IPS-NIHi7 (cell line): ENCODE results near the gene CDC42SE1.
"Not testable (repeated sequence)": the region's sequence is repeated elsewhere in the genome, so short reads cannot be mapped to it uniquely, and the experiment has no call there.

ENCODE experiments used
- DNase-seq: peaks from one replicate; pipeline ENCODE4 v3.0.0; 2012; ENCODE audit warnings: mixed read lengths; ENCODE audit errors: extremely low spot score

Gene CDC42SE1, protein sequence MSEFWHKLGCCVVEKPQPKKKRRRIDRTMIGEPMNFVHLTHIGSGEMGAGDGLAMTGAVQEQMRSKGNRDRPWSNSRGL

DNA sequence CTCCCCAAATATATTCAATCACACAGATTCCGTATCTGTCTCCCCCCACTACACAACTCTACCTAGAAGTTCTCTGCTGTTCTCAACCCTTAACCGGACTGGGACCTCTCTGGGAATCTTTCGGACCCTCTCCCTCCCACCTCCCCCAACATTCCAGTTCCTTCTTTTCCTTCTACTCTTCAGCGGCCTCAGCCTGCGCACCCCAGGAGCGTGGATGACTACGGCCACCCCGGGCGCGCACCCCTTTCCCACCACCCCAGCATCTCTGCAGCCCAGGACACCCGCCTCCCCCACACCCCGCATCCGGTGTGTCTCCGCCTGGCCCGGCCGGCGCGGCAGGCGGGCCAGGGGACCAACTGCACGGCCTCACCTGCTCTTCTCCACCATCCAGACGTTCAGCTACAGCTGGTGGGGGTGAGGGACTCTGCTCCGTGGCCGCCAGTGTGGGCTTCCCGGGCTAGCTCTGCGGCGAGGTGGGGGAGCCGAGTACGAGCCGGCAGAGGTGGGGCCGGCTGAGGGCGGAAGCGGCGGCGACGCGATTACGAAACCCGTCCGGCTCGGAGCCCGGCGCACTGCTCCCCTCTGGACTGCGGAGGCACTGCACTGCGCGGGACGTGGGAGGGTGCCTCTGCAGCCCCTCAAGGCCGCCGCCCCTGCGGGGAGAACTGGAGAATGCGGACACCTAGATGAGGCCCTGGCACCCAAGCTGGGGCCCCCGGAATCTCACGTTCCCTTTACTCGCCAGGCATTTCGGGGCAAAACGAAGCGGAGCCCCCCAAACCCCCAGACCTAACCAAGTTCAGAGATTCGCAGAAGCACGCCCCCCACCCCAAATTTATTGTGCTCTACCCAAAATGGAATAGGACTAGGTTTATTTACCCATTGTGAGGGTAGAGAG, at the start of gene CDC42SE1:
Gene CDC42SE1, minus strand, starts transcription at position 514 of the 898 bp plus-strand sequence. CDS start 3,892 bp downstream, outside the sequence.
- peak; percentile 90 for DNase-seq

GRCh38 chr1:151108331-151108730, 48.9 kb upstream of the CDC42SE1 start:
- no peak for DNase-seq

DNA sequence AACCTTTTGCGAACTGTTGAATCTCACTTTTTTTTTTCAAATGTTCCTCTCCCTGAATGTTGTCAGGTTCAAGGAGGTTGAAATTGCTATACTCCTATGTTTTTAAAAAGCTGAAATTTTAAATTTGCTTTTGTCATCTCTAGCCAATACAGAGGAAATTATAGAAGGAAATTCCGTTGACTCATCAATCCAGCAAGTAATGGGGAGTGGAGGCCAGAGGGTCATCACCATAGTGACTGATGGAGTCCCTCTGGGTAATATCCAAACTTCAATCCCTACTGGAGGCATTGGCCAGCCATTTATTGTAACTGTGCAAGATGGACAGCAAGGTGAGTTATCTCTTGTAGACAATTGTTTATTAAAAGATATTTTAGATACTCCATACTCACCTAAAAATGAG, 47.5 kb upstream of the CDC42SE1 start:
- no peak for DNase-seq

DNA sequence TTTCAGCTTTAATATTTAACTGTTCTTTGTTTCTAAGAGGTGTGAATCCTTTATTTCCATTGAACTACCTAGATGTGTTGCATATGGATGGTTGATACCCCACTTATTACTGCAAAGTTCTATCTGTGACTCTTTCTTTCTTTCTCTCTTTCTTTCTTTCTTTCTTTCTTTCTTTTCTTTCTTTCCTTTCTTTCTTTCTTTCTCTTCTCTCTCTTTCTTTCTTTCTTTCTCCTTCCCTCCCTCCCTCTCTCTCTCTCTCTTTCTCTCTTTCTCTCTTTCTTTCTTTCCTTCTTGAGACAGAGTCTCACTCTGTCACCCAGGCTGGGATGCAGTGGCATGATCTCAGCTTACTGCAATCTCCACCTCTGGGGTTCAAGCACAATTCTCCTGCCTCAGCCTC, 45.2 kb upstream of the CDC42SE1 start:
- DNase-seq = no peak

GRCh38 chr1:151098126-151098525, 38.7 kb upstream of the CDC42SE1 start:
- no peak for DNase-seq

DNA sequence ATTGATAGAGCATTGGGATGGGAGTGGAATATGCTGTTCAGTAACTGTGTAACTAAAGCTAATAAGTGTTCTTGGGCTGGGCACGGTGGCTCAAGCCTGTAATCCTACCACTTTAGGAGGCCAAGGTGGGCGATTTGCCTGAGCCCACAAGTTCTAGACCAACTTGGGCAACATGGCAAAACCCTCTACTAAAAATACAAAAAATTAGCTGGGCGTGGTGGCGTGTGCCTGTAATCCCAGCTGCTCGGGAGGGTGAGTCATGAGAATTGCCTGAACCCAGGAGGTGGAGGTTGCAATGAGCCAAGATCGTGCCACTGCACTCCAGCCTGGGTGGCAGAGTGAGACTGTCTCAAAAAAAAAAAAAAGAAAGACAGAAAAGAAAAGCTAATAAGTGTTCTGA, 38.0 kb upstream of the CDC42SE1 start:
- not testable (repeated sequence) for DNase-seq

DNA sequence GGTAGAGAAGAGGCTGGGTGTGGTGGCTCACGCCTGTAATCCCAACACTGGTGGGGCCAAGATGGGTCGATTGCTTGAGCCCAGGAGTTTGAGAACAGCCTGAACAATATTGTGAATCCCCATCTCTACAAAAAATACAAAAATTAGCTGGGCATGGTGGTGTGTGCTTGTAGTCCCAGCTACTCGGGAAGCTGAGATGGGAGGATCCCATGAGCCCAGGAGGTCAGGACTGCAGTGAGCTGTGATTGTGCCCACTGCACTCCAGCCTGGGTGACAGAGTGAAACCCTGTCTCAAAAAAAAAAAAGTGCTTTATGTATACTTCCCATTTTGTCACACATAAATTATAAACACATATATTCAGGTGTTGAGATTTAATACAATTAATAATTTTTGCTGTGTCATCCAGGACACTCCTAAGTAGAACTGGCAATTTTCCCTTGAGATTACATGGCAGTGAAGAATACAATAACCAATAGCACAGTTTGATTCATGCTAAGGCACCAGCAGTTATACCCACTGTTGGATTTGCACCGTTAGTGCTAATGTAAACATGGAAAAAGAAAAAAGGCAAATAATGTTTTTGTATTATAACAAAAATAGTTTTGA, 26.6 kb upstream of the CDC42SE1 start:
- DNase-seq = no peak

DNA sequence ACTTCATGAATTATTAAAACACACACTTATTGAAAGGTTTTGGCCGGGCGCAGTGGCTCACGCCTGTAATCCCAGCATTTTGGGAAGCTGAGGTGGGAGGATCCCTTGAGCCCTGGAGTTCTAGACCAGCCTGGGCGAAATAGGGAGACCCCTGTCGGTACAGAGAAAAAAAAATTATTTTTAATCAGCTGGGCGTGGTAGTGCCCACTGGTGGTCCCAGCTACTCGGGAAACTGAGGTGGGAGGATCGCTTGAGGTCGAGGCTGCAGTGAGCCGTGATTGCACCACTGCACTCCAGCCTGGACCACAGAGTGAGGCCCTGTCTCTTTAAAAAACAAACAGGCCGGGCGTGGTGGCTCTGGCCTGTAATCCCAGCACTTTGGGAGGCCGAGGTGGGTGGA, 12.8 kb upstream of the CDC42SE1 start:
- no peak for DNase-seq

DNA sequence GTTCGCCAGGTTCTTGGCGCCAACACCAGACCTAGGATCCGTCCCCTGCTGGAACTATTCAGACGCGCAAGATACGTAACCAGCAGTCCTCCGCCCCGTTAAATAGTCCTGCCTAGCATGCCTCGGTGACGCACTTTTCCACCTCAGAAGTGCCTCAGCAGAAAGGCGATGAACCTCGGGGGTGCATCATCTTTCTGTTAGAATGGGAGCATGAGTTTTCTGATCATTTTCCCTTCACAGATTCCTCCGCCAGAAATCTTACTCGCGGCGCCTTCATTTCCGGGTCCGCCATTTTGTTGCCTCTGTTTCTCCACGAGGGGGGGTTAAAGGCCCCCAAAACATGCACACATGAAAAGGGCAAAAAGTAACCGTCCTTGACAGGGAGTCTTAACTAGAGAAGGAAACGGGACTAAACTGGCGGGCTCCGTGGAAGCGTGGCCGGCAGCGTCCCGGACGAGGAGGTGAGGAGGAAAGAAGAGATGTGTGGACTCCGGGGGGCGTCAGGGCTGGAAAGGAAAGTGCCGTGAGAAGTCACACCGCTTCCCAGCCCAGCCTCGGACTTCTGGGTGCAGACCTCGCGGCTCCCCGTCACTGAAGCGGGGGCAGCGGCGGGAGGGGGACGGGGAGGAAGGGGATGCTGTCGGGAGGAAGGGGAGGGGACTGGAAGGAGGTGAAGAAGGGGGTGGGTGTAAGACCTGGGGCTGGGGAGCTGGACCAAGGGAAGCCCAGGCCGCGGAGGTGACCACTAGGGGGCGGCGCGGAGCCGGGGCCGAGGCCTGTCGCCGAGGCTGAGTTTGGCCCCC, 11.3 kb upstream of the CDC42SE1 start, which contains the start of gene GABPB2:
Gene GABPB2, plus strand, starts transcription at position 288 of the 803 bp plus-strand sequence. CDS start 17,429 bp downstream, outside the sequence.
- DNase-seq = peak; percentile 94

DNA sequence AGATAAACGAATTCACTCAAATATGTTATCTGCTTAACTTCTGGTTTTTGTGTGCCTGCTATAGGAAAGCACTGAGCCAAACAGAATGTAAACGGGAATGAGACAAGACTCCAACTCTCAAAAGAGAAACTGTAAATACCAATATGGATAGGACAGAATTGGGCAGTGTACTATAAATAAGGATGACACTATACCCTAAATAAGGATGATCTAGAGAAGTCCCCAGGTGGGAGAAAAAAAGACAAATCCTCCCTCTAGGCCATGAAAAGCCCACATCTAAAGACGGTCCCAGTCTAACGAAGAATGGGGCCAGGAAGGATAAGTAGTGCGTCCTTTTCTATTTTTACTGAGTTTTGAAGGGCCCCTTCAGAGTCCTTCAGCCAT, 9.7 kb upstream of the CDC42SE1 start:
- no peak for DNase-seq

DNA sequence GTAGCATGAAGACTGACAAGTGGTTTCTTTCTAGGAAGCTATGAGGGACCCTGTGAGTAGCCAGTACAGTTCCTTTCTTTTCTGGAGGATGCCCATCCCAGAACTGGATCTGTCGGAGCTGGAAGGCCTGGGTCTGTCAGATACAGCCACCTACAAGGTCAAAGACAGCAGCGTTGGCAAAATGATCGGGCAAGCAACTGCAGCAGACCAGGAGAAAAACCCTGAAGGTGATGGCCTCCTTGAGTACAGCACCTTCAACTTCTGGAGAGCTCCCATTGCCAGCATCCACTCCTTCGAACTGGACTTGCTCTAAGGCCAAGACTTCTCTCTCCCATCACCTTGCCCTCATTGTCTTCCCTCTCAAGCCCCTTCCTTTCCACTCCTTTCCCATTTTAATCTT, 7.8 kb upstream of the CDC42SE1 start:
- no peak for DNase-seq

DNA sequence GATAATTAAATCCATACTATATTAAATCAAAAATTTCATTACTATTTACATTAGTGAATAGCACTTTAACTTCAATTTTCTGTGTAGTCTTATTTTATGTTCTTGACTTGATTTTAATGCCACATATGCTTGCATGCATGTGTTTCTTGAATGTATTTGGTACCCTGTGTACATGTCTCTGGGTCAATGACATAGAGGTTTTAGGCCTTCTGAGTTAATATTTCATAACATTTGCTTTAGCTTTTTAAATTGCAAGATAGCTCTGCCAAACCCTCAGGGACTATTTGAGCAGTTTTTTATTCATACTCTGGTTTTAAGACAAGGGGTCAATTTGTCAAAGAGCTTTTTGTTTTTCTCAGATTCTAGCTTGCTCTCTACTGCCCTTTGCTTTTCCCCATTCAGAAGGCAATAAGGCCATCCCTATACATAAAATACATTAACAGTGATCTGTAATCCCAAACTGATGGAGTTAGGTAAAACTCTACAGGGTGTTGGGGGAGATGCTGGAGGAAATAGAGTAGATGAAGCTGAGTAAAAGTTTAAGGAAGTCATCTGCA, 5.7 kb upstream of the CDC42SE1 start:
- no peak for DNase-seq

DNA sequence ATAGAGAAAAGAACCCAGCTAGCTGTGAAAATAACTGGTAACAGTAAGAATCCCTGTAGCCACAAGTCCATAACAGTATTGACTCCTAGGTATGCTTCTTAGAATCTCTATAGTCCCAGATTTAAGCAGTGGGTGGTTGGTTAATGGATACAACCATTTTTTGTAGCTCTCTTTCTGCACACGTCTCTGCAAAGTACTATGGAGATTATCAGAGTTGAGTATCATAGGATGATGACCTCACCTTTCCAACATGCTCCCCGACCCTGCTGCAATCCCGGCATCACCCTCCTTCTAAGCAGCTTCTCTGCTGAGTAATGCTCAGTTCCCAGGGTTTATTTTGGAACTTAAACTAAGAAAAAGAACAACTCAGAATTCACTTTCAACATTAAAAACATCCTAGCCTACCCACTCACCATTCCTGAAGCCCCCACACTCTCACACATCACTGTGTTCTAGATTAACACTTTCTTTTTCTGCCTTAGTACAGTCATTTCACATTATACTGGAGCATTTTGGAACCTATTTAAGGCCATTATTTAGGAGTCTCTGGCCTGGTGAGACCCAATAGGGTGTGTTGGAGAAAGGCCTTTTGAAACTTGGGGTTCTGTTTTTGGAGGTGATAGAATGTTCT, 3.4 kb upstream of the CDC42SE1 start:
- no peak for DNase-seq

DNA sequence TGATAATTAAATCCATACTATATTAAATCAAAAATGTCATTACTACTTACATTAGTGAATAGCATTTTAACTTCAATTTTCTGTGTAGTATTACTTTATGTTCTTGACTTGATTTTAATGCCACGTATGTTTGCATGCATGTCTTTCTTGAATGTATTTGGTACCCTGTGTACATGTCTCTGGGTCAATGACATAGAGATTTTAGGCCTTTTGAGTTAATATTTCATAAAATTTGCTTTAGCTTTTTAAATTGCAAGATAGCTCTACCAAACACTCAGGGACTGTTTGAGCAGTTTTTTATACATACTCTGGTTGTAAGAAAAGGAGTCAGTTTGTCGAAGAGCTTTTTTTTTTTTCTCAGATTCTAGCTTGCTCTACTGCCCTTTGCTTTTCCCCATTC, 2.3 kb upstream of the CDC42SE1 start:
- DNase-seq = no peak

DNA sequence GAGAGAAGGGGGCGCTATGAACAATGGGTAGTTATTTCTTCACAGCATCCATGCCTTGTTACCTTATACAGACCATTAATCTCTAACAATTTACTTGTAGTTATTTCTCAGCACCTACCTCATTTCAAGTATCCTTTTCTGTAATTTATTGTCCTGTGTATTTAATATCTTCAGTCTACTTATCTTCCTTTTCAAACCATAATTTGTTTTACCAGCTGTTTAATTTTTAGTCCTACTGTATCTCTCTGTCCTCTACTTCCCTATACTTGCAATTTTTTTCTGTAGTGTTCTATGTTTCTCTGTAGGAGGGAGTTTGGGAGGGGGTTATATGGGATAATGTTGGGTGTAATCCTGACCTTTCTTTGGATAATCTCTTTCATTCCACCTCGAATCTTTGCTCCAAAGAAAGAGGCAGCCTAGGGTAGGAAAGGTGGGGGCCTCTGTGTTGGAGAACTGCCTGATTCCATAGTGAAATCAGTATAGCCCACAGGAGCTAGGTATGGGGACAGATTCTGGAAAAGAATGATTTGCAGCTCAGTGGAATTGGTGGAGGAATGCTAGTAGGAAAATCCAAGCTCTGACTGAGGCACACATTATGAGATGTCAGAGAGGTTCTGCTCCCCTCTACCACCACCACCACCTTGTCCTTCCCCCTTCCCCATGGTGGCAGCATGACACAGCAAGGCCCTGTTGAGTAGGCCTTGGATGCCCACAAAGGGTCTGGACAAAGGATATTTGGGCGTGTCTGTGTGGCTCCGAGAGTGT, 1.4 kb upstream of the CDC42SE1 start:
- DNase-seq = no peak

- peak; percentile 88 for DNase-seq
These were observed 710 bp upstream of the CDC42SE1 start, which contains the start of gene MLLT11 for GRCh38 chr1:151060007-151060656. MLLT11 (plus strand) TSS chr1:151060397; CDS start chr1:151067225, 6,828 bp downstream.

DNA sequence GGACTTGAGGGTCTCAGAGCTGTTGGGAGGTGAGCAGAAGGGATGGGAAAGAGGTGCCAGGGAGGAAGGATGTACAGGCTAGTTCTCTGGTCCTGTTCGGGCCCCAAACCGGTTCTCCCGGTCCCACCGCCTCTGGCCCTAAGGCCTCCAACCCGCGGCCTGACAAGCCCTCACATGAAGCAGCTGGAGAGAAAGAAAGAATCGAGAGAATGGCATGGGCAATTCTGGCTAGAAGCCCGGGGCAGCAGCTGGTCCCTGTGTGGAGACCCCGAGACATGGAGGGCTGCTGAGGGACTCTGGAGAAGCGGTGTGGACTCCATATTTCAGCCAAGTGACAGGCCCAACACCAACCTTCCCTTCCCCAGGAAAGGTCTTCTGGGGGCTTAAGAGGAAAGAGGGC, 730 bp downstream of the CDC42SE1 start:
- DNase-seq = peak; percentile 47

- no peak for DNase-seq
These were observed 3.3 kb downstream of the CDC42SE1 start for GRCh38 chr1:151056149-151056548.

DNA sequence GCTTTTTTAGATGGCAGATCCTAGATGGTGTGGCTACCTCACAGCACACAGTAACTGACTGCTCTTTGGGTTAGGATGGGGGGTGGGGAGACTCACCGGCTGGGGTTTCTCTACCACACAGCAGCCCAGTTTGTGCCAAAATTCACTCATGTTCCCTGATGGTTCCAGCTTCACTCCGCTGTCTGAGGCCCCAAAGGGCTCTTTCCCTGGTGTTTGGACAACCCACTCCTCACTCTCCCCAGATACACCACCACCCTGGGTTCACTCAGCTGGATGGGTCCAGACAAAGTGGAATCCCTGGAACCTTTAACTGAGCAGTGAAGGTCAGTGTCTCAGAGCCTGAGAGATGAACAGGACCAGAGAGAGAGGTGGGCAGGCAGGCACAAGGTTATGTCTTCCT, 3.8 kb downstream of the CDC42SE1 start:
- DNase-seq = no peak
